GM19023 (cell line): ENCODE measurements around the gene SYCP2L.
A peak's percentile ranks its signal among the peaks of the same experiment; 100 is the strongest.
"Not testable (repeated sequence)": the region's sequence is repeated elsewhere in the genome, so short reads cannot be mapped to it uniquely, and the experiment has no call there.

Experiments
- ATAC-seq: cut with Tn5 transposase; IDR thresholded peaks from one replicate; pipeline ENCODE4 v1.9.1; 2021; ENCODE audit warnings: mild to moderate bottlenecking, moderate library complexity; ENCODE audit not compliant: unreplicated experiment

Gene SYCP2L

GRCh38 chr6:10951675-10952282, 64.9 kb downstream of the SYCP2L start:
- no peak for ATAC-seq

GRCh38 chr6:10954590-10955010, 67.7 kb downstream of the SYCP2L start:
- ATAC-seq = peak; percentile 92

- ATAC-seq = no peak
These were observed 69.9 kb downstream of the SYCP2L start for GRCh38 chr6:10956776-10957175.

GRCh38 chr6:10957414-10957886, 70.6 kb downstream of the SYCP2L start:
- no peak for ATAC-seq

GRCh38 chr6:10960171-10960570, 73.3 kb downstream of the SYCP2L start:
- no peak for ATAC-seq

GRCh38 chr6:10961837-10962236, 75.0 kb downstream of the SYCP2L start:
- no peak for ATAC-seq

GRCh38 chr6:10962673-10963072, 75.8 kb downstream of the SYCP2L start:
- ATAC-seq = no peak

- ATAC-seq = no peak
These were observed 76.3 kb downstream of the SYCP2L start for GRCh38 chr6:10963113-10963512.

- ATAC-seq = peak; percentile 80
These were observed 77.8 kb downstream of the SYCP2L start for GRCh38 chr6:10964684-10965083.

GRCh38 chr6:10968776-10969175, 81.9 kb downstream of the SYCP2L start:
- no peak for ATAC-seq

GRCh38 chr6:10970731-10971130, 83.9 kb downstream of the SYCP2L start:
- ATAC-seq = no peak

- ATAC-seq = no peak
These were observed 85.3 kb downstream of the SYCP2L start for GRCh38 chr6:10972196-10972595.

- no peak for ATAC-seq
These were observed 89.7 kb downstream of the SYCP2L start for GRCh38 chr6:10976571-10976970.

- ATAC-seq = no peak
These were observed 90.5 kb downstream of the SYCP2L start for GRCh38 chr6:10977231-10977968.

GRCh38 chr6:10979603-10980002, 92.8 kb downstream of the SYCP2L start:
- ATAC-seq = no peak

- ATAC-seq = no peak
These were observed 94.6 kb downstream of the SYCP2L start for GRCh38 chr6:10981409-10981808.

GRCh38 chr6:10984959-10985358, 98.1 kb downstream of the SYCP2L start:
- not testable (repeated sequence) for ATAC-seq

- ATAC-seq = no peak
These were observed 102.7 kb downstream of the SYCP2L start for GRCh38 chr6:10989587-10989986.

- no peak for ATAC-seq
These were observed 104.3 kb downstream of the SYCP2L start for GRCh38 chr6:10991115-10991514.

- ATAC-seq = no peak
These were observed 107.0 kb downstream of the SYCP2L start for GRCh38 chr6:10993896-10994295.

- no peak for ATAC-seq
These were observed 108.4 kb downstream of the SYCP2L start for GRCh38 chr6:10995114-10995707.

GRCh38 chr6:10999994-11000393, 113.1 kb downstream of the SYCP2L start:
- no peak for ATAC-seq
